DMS153 treated with DMSO at 0.1 percent for 48 hours (cell line): ENCODE data around the gene FFAR1.
"Not testable (repeated sequence)": the region's sequence is repeated elsewhere in the genome, so short reads cannot be mapped to it uniquely, and the experiment has no call there.

Experiments used
- DNase-seq: peaks from one replicate; lab custom pipeline; 2025; ENCODE audit not compliant: unreplicated experiment; lab: John Stamatoyannopoulos, UW

Gene FFAR1

GRCh38 chr19:35341006-35341405 lies 6.7 kb upstream of the FFAR1 start:
- DNase-seq, result no peak

- no peak for DNase-seq
These were observed 6.0 kb upstream of the FFAR1 start for GRCh38 chr19:35341565-35342225.

GRCh38 chr19:35342430-35342829 lies 5.3 kb upstream of the FFAR1 start:
- DNase-seq, result no peak

GRCh38 chr19:35344511-35345031 lies 3.1 kb upstream of the FFAR1 start:
- DNase-seq, result no peak

DNA sequence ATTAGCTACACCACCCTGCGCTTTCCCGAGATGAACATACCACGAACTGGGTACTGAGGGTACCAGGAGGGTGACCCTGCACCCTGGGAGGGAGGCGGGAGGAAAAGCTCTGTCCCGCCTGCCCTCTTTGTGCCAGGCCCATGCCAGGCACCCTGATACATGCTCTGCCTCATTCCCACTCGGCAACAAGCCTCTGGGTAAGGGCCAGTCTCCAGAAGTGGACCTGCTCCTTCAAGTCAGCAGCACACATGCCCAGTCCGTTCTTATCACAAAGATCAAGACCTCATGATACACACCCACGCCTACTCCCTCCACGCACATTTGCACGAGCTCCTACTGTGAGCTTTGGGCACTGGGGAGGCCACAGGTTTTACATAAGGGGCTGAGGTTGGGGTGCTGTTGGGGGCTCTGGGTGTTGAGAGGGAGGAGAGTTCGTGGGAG lies 2.0 kb upstream of the FFAR1 start:
- no peak for DNase-seq

GRCh38 chr19:35346193-35347052 lies 1.3 kb upstream of the FFAR1 start:
- DNase-seq, result no peak

DNA sequence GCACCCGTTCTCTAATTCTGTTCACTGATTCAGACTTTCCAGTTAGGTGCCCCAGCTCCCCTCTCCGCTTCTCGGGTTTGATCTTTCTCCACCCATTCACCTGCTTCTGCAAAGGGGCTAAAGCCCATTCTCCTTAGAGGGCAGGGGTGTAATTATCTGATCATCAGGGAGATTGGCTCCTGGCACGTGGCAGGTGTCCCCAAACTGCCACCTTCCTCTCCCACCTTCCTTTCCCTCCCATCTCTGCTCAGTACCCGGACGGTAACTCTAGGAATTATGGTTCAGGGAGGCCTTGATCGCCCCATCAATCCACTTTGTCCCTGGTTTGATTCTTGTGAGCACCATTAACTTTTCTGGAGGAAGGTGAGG lies 212 bp downstream of the FFAR1 start:
- DNase-seq, result no peak

- DNase-seq, result no peak
These were observed 1.4 kb downstream of the FFAR1 start for GRCh38 chr19:35348911-35349611.

DNA sequence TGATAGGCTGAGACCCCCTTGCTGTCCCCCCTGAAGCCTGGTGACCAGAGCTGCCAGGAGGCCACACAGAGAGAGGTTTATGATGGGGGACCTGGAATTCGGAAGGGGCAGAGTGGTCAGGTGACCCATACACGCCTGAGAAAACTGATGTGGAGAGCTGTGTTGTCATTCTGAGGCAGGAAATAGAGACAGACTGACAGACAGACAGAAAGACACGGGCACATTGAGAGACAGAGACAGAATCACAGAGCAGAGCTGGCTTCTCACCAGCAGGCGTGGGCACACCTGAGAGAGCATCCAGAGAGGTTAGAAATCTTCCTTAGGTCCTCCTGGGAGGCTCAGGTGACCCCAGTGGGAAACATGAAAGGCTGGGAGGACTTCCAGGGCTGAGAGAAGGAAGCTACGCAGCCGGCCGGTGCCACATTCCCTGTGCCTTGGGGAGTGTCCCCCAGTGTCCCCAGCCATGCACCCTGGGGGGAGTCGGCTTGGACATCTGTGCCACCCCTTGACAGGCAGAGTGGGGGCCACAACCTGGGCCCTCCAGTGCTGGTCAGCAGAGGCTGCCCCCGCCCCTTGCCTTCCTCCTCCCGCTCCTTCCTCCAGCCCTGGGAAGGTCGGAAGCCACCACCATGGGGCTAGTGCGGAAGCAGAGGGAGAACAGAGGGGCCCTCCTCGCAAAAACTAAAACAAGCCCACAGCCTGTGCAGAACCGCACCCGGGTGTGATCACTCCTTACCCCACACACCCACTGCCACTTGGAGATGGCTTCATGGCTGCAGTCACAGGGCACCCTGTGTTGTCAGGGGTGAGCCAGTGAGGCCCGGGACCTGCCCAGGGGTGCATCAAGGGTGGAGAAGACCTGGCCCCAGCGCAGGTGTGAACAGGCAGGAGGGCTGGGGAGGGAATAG lies 2.2 kb downstream of the FFAR1 start:
- DNase-seq, result no peak

GRCh38 chr19:35350591-35350990 lies 2.9 kb downstream of the FFAR1 start:
- no peak for DNase-seq

GRCh38 chr19:35351411-35352176 lies 3.9 kb downstream of the FFAR1 start:
- DNase-seq, result no peak

DNA sequence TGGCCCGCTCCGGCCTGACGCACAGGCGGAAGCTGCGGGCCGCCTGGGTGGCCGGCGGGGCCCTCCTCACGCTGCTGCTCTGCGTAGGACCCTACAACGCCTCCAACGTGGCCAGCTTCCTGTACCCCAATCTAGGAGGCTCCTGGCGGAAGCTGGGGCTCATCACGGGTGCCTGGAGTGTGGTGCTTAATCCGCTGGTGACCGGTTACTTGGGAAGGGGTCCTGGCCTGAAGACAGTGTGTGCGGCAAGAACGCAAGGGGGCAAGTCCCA lies 4.4 kb downstream of the FFAR1 start:
- no peak for DNase-seq

DNA sequence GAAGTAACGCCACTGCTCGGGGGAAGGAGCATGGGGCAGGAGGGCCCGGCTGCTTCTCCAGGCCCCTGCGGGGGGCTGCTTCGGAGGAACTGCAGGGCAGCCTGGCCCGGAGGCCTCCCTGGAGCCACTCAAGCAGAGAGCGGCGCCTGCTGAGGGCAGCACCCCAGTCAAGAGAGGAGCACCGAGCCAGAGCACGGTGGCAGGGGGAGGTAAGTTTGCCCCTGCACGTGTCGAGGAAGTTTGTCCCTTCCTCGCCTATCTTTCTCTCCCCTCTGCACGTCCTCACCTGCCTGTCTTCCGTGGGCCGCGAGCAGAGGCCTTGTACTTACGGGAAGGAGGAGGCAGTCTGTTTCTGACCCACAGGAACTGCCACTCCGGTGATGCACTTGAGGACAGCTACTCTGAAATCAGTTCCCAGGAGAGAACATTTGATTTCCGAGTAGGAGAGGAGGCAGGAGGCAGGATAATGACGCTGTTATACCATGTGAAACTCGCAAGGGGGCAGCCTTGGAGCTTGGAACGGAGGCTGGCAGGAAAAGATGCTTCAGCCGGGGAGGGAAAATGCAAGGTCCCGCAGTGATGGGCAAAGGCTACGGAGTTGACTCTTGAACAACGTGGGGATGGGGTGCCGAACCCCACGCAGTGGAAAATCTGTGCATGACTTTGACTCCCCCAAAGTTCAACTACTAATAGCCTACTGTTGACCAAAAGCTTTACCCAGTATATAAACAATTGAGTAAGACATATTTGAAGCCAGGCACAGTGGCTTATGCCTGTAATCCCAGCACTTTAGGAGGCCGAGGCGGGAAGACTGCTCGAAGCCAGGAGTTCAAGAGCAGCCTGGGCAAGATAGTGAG lies 5.0 kb downstream of the FFAR1 start:
- DNase-seq, result peak; percentile 62

DNA sequence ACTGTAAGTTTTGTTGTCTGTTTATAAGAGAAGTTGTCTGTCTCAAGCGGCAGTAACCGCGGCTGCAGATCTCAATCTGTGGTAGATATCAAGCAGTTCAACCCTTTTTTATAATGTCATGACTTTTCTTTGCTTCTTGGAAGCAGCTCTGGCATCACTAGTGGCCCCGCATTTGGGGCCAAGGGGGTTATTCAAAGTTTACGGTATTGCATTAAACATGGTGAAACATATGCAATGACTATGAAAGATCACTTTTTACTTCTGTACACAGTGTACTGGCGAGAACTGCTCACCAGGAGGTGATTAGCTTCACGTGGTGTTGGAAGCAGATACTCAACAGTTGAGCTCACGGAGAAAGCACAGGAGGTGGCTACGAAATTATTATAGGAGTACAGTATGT lies 5.9 kb downstream of the FFAR1 start:
- no peak for DNase-seq

DNA sequence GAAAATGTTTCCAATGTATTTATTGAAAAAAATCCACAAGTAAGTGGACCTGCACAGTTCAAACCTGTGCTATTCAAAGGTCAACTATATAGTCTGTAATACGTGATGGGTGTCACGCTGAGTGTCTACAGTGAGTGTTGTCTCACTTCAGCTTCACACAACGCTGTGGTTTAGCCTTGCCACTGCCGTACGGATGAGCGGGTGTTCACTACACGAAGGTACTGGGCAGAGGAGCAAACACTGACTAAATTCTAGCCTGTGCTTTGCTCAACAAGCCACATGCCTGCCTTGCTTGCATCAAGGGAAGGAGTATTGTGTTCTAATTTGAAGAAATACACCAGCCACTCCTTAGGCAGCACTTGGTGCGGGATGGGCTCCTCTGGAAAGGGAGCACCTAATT lies 7.2 kb downstream of the FFAR1 start:
- DNase-seq, result no peak

DNA sequence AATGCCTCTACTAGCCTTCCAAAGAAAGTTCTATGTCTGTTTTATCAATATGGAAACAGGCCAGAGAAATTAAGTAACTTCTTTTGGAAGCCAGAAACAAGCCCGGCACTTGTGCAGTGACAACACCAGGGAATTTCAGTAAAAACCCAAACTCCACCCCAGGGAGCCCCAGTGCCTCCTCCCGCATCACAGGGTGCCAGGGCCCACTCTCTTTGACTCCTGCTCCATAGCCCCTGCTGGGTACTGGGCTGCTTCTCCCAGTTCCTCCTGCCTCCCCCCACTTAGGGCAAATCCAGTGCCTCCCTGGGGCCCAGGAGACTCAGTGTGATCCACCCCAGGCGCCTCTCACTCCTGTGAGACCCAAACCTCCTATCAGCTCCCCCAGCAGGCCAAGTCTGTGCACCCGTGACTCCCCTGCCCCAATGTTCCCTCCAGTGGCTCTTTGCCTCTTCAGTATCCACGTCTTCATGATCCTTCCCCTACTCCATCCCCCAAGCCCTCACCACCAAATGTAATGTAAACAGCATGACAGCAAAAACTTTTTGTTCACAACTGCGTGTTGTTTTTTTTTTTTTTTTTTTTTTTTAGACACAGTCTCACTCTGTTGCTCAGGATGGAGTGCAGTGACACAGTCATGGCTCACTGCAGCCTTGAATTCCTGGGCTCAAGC lies 8.2 kb downstream of the FFAR1 start:
- DNase-seq, result no peak

GRCh38 chr19:35357867-35358573 lies 10.3 kb downstream of the FFAR1 start, which contains the start of gene FFAR3:
FFAR3 (plus strand) TSS chr19:35358460; CDS start chr19:35358891, 431 bp downstream.
- no peak for DNase-seq

DNA sequence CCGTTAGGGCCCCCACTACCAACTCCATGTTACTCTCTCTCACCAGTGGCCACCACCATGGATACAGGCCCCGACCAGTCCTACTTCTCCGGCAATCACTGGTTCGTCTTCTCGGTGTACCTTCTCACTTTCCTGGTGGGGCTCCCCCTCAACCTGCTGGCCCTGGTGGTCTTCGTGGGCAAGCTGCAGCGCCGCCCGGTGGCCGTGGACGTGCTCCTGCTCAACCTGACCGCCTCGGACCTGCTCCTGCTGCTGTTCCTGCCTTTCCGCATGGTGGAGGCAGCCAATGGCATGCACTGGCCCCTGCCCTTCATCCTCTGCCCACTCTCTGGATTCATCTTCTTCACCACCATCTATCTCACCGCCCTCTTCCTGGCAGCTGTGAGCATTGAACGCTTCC lies 11.1 kb downstream of the FFAR1 start:
- DNase-seq, result not testable (repeated sequence)
